GM23338 (cell line): Measurements from ENCODE around the gene DNAJC10.

Experiments used
- CREB1 ChIP-seq: fragments of 250-450 bp; sonication (Bioruptor Pico); IDR thresholded peaks from 2 replicates; pipeline ENCODE4 v1.5.0; 2020; ENCODE audit warnings: low read depth, mild to moderate bottlenecking, moderate library complexity
- CTCF ChIP-seq, 2 experiments: fragments of 200-600 bp in 1 of 2; sonication (generic) in 1 of 2; conservative IDR thresholded peaks; 2 replicates each; pipeline versions ENCODE4 v1.5.1 to v1.6.1; 2016 to 2017; ENCODE audit warnings: antibody characterized with exemption in 2 of 2, low read depth in 2 of 2, mild to moderate bottlenecking in 2 of 2, moderate library complexity in 1 of 2
- EZH2 ChIP-seq: fragments of 200-600 bp; sonication (generic); IDR thresholded peaks from one replicate; pipeline ENCODE4 v1.8.0; 2017; ENCODE audit warnings: antibody characterized with exemption, mild to moderate bottlenecking, low read depth; ENCODE audit not compliant: unreplicated experiment
- REST ChIP-seq: IDR thresholded peaks from one replicate; pipeline ENCODE4 v1.6.1; 2018; ENCODE audit warnings: antibody characterized with exemption; ENCODE audit not compliant: unreplicated experiment
- ZNF331 ChIP-seq: fragments of 250-450 bp; sonication (Bioruptor Pico); IDR thresholded peaks from 2 replicates; pipeline ENCODE4 v1.5.0; 2020; ENCODE audit warnings: low read depth, mild to moderate bottlenecking, moderate library complexity

GRCh38 chr2:182715892-182716649 is at the start of gene DNAJC10:
- TF ChIP-seq ZNF331 (no peak), CTCF (conservative IDR thresholded peaks at IDR 0.05; ENCODE audit: low read depth in 2 of 2) (no peak), CREB1 (CRISPR knock-in tag) (peak; percentile 65), REST (no peak), EZH2 (no peak)
